Occipital lobe (tissue), 2 donors: ENCODE results near the gene ANTXR1. TPM values are rescaled to one million over a fixed set of nuclear protein-coding genes. Genes with fewer than 3 reads are reported as not detected.

Experiments used
- DNase-seq: peaks from one replicate; lab custom pipeline; 2025; lab: John Stamatoyannopoulos, UW
- total RNA-seq: library from RNA; depleted of rRNA; stranded (reverse); fragments of >200 nt; gene quantifications from one replicate; pipeline ENCODE4 v1.2.3, GENCODE V29; 2014

The ANTXR1 gene
- 9.8 TPM for total RNA-seq

DNA sequence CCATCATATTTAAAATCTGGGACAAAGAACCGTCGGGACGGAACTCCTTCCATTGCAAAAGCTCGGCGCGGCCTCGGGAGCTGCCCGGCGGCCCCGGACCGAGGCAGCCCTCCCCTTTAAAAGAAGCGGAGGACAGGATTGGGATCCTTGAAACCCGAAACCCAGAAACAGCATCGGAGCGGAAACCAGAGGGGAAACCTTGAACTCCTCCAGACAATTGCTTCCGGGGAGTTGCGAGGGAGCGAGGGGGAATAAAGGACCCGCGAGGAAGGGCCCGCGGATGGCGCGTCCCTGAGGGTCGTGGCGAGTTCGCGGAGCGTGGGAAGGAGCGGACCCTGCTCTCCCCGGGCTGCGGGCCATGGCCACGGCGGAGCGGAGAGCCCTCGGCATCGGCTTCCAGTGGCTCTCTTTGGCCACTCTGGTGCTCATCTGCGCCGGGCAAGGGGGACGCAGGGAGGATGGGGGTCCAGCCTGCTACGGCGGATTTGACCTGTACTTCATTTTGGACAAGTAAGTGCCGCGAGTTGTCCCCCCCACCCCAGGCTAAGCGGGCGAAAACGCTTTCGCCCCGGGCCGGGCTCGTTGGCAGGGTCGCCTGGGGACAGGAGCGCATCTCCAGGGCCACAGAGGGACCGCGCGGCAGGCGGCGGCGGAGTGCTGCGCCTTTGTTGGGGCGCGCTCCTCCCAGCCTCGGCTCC is at the start of gene ANTXR1:
ANTXR1 (plus strand) TSS at position 38 of the 698 bp plus-strand sequence; CDS start at position 359, 321 bp downstream.
- DNase-seq: peak; percentile 51

DNA sequence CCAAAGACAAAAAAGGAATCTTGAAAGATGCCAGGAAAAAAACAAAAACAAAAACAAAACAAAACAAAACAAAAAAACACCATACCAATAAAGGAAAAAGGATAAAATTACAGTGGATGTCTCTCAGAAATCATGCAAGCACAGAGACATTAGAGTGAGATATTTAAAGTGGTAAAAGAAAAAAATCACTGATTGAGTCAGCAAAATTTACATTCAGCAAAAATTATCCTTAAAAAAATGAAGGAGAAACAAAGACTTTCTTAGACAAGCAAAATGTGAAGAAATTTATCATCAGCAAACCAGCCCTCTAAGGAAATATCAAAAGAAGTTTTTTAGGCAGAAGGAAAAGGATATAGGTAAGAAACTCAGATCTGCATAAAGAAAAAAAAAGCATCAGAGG is 48.7 kb upstream of the ANTXR1 start:
- DNase-seq: no peak

- no peak for DNase-seq
Observed at GRCh38 chr2:68968221-68968620, 44.8 kb upstream of the ANTXR1 start.

DNA sequence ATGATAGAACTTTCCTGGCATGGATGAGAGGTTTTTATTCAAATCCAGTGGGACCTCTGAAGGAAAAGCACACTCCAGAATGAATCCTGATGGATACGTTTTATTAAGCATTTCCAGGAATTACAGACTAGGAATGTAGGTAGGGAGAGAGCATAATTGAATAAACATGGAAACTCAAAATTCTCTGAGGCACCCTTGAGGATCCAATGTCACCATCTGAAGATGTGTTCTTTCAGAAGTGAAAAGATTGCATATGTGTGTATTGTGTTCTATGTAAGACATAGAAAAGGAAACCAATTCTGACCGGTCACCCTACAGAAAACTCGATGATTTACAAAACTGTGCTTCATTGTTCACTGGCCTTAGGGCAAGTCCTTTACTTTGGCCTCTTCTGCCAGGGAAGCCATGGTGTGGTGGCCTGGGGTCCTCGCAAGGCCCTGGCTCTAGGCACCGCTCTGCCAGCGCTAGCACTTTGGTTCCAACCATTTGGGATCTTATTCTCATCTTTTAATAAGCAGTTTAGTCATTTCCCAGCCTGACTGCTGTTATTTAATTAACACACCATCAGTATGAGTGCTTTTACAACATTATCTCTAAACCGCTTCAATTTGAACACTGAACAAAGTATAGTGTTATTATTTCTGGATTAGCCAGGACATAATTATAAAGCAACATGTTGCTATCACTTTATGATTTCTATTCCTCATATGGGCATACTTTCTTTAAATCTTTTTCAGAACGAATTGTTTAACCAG is 43.1 kb upstream of the ANTXR1 start:
- DNase-seq: no peak

GRCh38 chr2:68970566-68971265 is 42.3 kb upstream of the ANTXR1 start:
- DNase-seq: no peak

DNA sequence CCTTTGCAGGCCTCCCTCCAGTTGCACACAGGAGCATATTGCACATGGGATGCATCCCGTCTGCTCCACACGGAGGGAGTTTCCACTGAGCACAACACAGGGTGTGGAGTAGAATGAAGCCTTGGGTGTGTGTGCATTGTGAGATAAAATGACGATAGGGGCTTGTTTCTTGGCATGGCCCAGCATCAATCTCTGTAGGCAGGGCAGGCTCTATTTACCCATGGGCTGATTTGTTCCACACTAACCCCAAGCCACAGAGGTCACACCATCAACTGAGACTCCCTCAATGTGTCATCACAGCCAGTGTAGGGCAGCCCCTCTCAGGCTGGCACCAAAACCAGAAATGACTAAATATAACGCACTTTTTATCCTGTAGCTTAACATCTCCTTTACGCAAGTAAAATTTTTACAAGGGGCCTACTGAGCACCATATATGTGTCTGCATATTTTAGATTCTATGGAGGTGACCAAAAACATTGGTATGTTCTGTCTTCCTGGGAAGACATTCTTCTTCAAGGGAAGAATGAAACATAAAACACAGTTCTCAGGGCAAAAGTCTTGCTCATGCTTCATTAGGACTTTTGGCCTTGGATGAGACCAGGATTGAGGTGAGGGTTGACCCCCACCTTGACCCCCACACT is 41.3 kb upstream of the ANTXR1 start:
- DNase-seq: no peak

- no peak for DNase-seq
Observed at GRCh38 chr2:68974251-68974650, 38.7 kb upstream of the ANTXR1 start, which contains the start of gene GKN1. Gene GKN1, plus strand, starts transcription at chr2:68974636. Its CDS starts 42 bp downstream, at chr2:68974678.

DNA sequence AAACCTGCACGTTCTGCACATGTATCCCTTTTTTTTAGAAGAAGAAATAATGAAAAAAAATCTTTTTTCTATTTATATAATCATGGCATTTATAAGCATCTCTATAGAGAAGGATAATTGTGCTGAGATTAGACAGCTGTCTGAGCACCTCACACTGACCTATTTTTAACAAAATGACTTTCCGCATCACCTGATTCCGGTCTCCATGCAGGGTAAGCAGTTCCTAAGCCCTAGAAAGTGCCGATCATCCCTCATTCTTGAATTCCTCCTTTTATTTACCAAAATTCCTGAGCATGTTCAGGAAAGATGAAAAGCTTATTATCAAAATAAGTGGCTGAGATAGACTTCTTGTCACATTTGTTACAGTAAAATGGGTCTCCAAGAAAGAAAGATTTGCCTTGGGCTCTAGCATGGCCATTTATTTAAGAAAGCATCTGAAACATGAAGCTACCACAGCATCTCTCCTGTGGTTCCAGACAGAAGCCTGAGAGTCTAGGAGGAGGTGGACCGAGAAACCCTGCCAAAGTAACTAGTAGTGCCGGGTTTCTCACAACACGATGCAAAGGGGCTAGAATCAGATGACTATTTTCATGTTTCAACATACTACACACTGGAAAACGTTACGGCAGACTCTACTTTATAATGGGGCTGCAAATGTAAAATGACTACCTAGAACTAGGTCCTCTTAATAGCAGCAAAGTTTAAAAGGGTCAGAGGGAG is 37.9 kb upstream of the ANTXR1 start:
- no peak for DNase-seq

- no peak for DNase-seq
Observed at GRCh38 chr2:68975844-68976243, 37.1 kb upstream of the ANTXR1 start.

DNA sequence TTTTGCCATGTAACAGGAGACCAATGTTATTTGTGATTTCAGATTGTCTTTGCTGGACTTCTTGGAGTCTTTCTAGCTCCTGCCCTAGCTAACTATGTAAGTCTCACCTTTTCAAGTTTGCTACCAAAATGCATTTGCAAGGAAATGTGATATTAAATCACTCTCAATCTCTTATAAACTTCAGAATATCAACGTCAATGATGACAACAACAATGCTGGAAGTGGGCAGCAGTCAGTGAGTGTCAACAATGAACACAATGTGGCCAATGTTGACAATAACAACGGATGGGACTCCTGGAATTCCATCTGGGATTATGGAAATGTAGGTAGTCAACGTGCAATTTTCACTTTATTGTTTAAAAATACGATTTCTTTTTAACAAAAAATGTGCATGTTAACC is 35.5 kb upstream of the ANTXR1 start:
- no peak for DNase-seq

- no peak for DNase-seq
Observed at GRCh38 chr2:68978098-68978497, 34.9 kb upstream of the ANTXR1 start.

DNA sequence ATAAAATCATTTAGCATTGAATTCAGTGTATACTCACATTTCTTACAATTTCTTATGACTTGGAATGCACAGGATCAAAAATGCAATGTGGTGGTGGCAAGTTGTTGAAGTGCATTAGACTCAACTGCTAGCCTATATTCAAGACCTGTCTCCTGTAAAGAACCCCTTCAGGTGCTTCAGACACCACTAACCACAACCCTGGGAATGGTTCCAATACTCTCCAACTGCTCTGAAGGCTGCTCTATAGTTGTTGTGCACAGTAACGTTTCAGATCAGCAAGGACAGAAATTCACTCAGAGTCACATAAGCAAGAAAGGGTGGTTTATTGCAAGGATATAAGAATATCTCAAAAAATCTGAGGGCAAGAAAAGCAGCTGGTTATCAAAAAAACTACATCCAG is 32.0 kb upstream of the ANTXR1 start:
- no peak for DNase-seq

DNA sequence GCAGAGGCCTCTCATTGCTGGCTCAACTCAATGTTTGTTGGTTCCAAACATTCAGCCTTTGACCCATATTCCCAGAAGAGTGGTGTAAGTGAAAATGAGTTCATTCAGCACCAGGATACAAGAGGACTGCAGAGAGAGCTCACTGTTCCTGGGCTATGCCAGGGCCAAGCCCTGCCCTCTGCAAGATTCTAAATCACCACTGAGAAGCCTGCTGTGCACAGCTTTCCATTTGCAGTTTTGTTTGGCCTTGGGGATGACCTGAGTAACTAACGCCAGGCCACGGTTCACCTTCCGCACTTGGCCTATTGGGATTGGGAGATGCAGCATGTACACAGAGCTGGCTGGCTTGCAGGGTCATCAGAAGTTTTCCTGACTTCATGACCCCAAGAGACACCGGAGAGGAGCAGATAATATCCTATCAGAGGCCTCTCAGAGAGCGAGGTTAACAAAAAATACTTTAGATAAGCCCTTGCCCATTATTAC is 25.9 kb upstream of the ANTXR1 start:
- DNase-seq: no peak

DNA sequence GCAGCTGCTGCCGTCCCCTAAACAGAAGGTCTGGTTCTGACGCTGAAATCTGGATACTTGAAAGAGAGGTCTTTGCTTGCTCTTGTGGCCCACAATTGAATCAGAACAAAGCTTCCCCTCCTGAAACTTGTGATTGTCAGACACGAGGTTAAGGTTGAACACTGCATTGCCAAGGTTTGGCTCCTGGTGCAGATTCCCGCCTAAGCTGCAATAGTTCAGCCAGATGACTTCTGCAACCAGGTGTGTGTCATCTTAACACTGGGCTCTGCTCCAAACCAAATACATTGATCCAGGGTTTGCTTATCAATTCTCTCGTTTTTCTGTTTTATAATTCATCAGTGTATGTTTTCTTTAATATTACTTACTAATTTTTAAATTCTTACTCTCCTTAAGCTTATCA is 23.9 kb upstream of the ANTXR1 start:
- DNase-seq: no peak

DNA sequence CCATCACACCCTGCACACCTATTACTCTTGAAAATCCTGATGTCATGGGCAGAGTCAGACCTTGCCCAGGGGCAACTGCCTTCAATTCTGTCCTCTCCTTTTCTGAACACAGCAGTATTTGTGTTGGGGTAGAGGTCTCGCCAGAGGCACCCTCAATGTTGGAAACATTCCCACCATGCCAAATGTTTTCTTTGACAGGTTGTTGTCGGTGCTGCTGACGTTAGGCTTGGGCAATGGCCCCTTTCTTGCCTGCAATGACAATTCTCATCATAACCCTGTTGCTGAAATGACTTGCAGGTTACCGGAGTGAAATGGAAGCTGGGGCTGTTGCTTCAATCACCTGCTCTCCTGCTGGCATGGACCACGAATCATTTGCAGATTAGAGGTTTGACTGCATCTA is 20.6 kb upstream of the ANTXR1 start:
- DNase-seq: no peak

GRCh38 chr2:68992933-68993332 is 20.0 kb upstream of the ANTXR1 start:
- DNase-seq: no peak

GRCh38 chr2:68993660-68994059 is 19.3 kb upstream of the ANTXR1 start:
- DNase-seq: no peak

DNA sequence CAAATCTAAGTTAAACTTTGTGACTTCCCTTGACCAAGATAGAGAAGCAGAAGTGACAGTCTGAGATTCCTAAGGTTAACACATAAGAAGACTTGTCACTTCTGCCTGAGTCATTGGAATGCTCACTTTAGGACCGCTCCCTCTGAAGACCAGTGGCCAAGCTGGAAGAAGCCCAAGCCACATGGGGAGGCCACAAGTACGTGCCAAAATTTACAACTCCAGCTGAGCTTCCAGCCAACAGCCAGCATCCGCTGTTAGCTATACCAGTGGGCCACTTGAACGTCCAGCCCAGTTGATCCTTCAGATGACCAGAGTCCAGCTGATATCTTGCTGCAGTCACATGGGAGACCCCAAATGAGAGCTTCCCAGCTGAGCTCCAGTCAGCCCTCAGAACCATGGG is 18.1 kb upstream of the ANTXR1 start:
- no peak for DNase-seq

GRCh38 chr2:68995916-68996315 is 17.1 kb upstream of the ANTXR1 start:
- DNase-seq: no peak

DNA sequence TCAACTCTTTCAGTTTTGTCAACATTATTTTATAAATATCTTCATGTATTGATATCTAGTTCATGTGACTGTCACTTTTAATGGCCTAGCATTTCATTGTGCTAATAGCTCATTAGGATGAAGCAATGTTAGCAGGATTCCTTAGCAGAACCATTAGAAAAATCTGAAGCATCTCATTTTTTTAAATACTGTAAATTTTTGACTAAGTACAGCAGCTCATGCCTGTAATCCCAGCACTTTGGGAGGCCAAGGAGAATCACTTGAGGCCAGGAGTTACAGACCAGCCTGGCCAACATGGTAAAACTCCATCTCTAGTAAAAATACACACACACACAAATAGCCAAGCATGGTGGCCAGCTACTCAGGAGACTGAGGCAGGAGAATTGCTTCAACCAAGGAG is 15.6 kb upstream of the ANTXR1 start:
- no peak for DNase-seq

DNA sequence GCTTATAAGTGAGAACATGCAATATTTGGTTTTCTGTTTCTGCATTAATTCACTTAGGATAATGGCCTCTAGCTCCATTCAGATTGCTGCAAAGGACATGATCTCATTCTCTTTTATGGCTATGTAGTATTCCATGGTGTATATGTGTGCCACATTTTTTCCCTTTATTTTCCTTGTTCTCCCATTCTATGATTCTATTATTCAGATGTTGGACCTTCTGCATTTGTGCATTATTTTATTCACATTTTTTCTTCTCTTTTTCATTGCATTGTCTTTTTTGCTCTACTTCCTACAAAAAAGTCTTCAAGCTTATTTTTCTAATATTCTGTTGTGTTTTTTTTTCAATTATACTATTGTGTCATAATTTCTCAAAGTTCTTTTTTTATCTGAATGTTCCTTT is 11.1 kb upstream of the ANTXR1 start:
- no peak for DNase-seq
